SK-N-SH (cell line): ENCODE measurements around the gene CISTR. TPM values are rescaled to one million over a fixed set of nuclear protein-coding genes. Genes with fewer than 3 reads are reported as not detected.

Experiments
- CTCF ChIA-PET: fragments of 300-600, 350-600 bp; formaldehyde crosslinking; extraction: SDS; loops from one replicate; lab custom pipeline; 2021; lab: Yijun Ruan, JAX
- POLR2A ChIA-PET: fragments of 350-600 bp; sonication (Branson Sonifier 250); formaldehyde crosslinking; extraction: SDS; loops from one replicate; lab custom pipeline; 2020; ENCODE audit warnings: antibody characterized with exemption, inconsistent platforms; lab: Yijun Ruan, JAX
- DNase-seq: peaks from one replicate; pipeline ENCODE4 v3.0.0; 2012
- H2AFZ ChIP-seq: fragments of 200-600 bp; sonication (generic); 2 replicates; pipeline ENCODE4 v1.8.1; 2016; ENCODE audit warnings: antibody characterized with exemption, mild to moderate bottlenecking, low read depth
- H3F3A ChIP-seq: fragments of 200-600 bp; sonication (generic); replicated peaks from 2 replicates; pipeline ENCODE3; 2016; ENCODE audit warnings: antibody characterized with exemption, mild to moderate bottlenecking; ENCODE audit not compliant: insufficient read depth
- H3K27ac ChIP-seq, 2 experiments: fragments of 200-500 bp in 1 of 2; fragments of 200-600 bp in 1 of 2; sonication (Bioruptor generic) in 1 of 2; sonication (generic), shearing (Covaris generic) in 1 of 2; 2 replicates each; pipeline versions ENCODE4 v1.5.1 to v1.6.1; 2014 to 2016; ENCODE audit warnings: low read depth in 2 of 2, inconsistent platforms in 1 of 2, low read length in 1 of 2, mild to moderate bottlenecking in 1 of 2, mixed read lengths in 1 of 2
- H3K27me3 ChIP-seq: fragments of 200-600 bp; sonication (generic), shearing (Covaris generic); 2 replicates; pipeline ENCODE4 v1.6.1; 2016; ENCODE audit warnings: mixed run types; ENCODE audit not compliant: insufficient read depth
- H3K36me3 ChIP-seq, 2 experiments: fragments of 200-500 bp in 1 of 2; fragments of 200-600 bp in 1 of 2; sonication (Bioruptor generic) in 1 of 2; sonication (generic) in 1 of 2; replicated peaks in 1 of 2; 2 replicates each; pipeline versions ENCODE3 to v1.5.1; 2014 to 2016; ENCODE audit warnings: low read length in 1 of 2, mild to moderate bottlenecking in 1 of 2; ENCODE audit not compliant: insufficient read depth in 2 of 2, control insufficient read depth in 1 of 2
- H3K4me1 ChIP-seq, 2 experiments: fragments of 200-500 bp in 1 of 2; fragments of 200-600 bp in 1 of 2; sonication (Bioruptor generic) in 1 of 2; sonication (generic), shearing (Covaris generic) in 1 of 2; 2 replicates each; pipeline versions ENCODE4 v1.5.1 to v1.6.1; 2014 to 2016; ENCODE audit warnings: low read depth in 1 of 2, low read length in 1 of 2, mixed run types in 1 of 2; ENCODE audit not compliant: insufficient read depth in 2 of 2, control insufficient read depth in 1 of 2
- H3K4me2 ChIP-seq: fragments of 200-600 bp; sonication (generic), shearing (Covaris generic); 2 replicates; pipeline ENCODE4 v1.6.1; 2017; ENCODE audit warnings: mixed run types
- H3K4me3 ChIP-seq, 2 experiments: fragments of 200-500 bp in 1 of 2; fragments of 200-600 bp in 1 of 2; sonication (Bioruptor generic) in 1 of 2; sonication (generic), shearing (Covaris generic) in 1 of 2; 2 replicates each; pipeline versions ENCODE4 v1.5.1 to v1.8.1; 2014 to 2016; ENCODE audit warnings: low read depth in 2 of 2, inconsistent platforms in 1 of 2, low read length in 1 of 2, mild to moderate bottlenecking in 1 of 2, mixed read lengths in 1 of 2, moderate library complexity in 1 of 2
- H3K79me2 ChIP-seq: fragments of 200-600 bp; sonication (generic); 2 replicates; pipeline ENCODE4 v1.8.1; 2017; ENCODE audit warnings: mild to moderate bottlenecking; ENCODE audit not compliant: insufficient read depth
- H3K9ac ChIP-seq: fragments of 200-600 bp; sonication (generic); 2 replicates; pipeline ENCODE4 v1.6.1; 2017; ENCODE audit warnings: mixed run types
- H3K9me2 ChIP-seq: fragments of 200-600 bp; sonication (generic); 2 replicates; pipeline ENCODE4 v1.6.1; 2017; ENCODE audit warnings: mixed run types
- H3K9me3 ChIP-seq: fragments of 200-600 bp; sonication (generic); 2 replicates; pipeline ENCODE4 v1.6.1; 2017; ENCODE audit warnings: mixed run types, mild to moderate bottlenecking, moderate library complexity
- H4K20me1 ChIP-seq: fragments of 200-600 bp; sonication (generic); 2 replicates; pipeline ENCODE4 v1.6.1; 2017; ENCODE audit warnings: mild to moderate bottlenecking, mixed run types; ENCODE audit not compliant: insufficient read depth
- ELF1 ChIP-seq: IDR thresholded peaks from 2 replicates; pipeline ENCODE4 v1.4.0; 2012
- EP300 ChIP-seq, 2 experiments: IDR thresholded peaks; 2 replicates each; pipeline versions ENCODE4 v1.4.0 to v1.6.1; 2012; ENCODE audit warnings: borderline replicate concordance in 1 of 2, low read depth in 1 of 2, low read length in 1 of 2
- EZH2phosphoT487 ChIP-seq: fragments of 200-600 bp; sonication (generic); IDR thresholded peaks from 2 replicates; pipeline ENCODE4 v1.6.1; 2017; ENCODE audit warnings: low read depth, mixed run types, mild to moderate bottlenecking, antibody characterized with exemption, moderate library complexity, borderline replicate concordance
- FOSL2 ChIP-seq: IDR thresholded peaks from 2 replicates; pipeline ENCODE4 v1.4.0; 2012; ENCODE audit warnings: low read depth, mild to moderate bottlenecking, moderate library complexity, borderline replicate concordance
- FOXJ3 ChIP-seq: sonication (generic); formaldehyde crosslinking; IDR thresholded peaks from 2 replicates; pipeline ENCODE4 v1.5.1; 2020; ENCODE audit warnings: mild to moderate bottlenecking, missing genetic modification reagents
- FOXM1 ChIP-seq: IDR thresholded peaks from 2 replicates; pipeline ENCODE4 v1.4.0; 2012; ENCODE audit warnings: low read depth, mild to moderate bottlenecking
- GABPA ChIP-seq: IDR thresholded peaks from 2 replicates; pipeline ENCODE4 v1.4.0; 2012; ENCODE audit warnings: low read depth, mild to moderate bottlenecking
- GATA2 ChIP-seq: sonication (generic); formaldehyde crosslinking; IDR thresholded peaks from 2 replicates; pipeline ENCODE4 v1.5.0; 2020; ENCODE audit warnings: mild to moderate bottlenecking, missing genetic modification reagents
- MEF2A ChIP-seq: IDR thresholded peaks from 2 replicates; pipeline ENCODE4 v1.4.0; 2012; ENCODE audit warnings: low read depth, borderline replicate concordance
- MXI1 ChIP-seq: IDR thresholded peaks from 2 replicates; pipeline ENCODE4 v1.6.1; 2012; ENCODE audit warnings: mild to moderate bottlenecking, low read depth, low read length, improper control_type of control experiment
- NRF1 ChIP-seq: IDR thresholded peaks from 2 replicates; pipeline ENCODE4 v1.6.1; 2012; ENCODE audit warnings: low read depth, mild to moderate bottlenecking, low read length
- PBX3 ChIP-seq: IDR thresholded peaks from 2 replicates; pipeline ENCODE4; 2012
- POLR2AphosphoS5 ChIP-seq: IDR thresholded peaks from 2 replicates; pipeline ENCODE4 v1.6.1; 2012; ENCODE audit warnings: low read depth, low read length
- RAD21 ChIP-seq: IDR thresholded peaks from 2 replicates; pipeline ENCODE4 v1.6.1; 2012; ENCODE audit warnings: mild to moderate bottlenecking, low read length
- REST ChIP-seq: IDR thresholded peaks from 2 replicates; pipeline ENCODE4 v1.6.1; 2012; ENCODE audit warnings: mild to moderate bottlenecking, low read depth, low read length, moderate library complexity
- TAF1 ChIP-seq: IDR thresholded peaks from 2 replicates; pipeline ENCODE4 v1.6.1; 2012; ENCODE audit warnings: low read depth, mild to moderate bottlenecking, low read length, moderate library complexity, borderline replicate concordance
- TCF12 ChIP-seq: IDR thresholded peaks from 2 replicates; pipeline ENCODE4 v1.4.0; 2012
- TEAD4 ChIP-seq: IDR thresholded peaks from 2 replicates; pipeline ENCODE4 v1.4.0; 2012; ENCODE audit warnings: mild to moderate bottlenecking, borderline replicate concordance; ENCODE audit not compliant: insufficient read depth
- USF1 ChIP-seq: IDR thresholded peaks from 2 replicates; pipeline ENCODE4 v1.4.0; 2012; ENCODE audit warnings: low read depth, borderline replicate concordance
- WGBS: methylation state at CpG from one replicate; pipeline ENCODE4 v1.1.6; 2017; ENCODE audit warnings: low lambda C conversion rate; 5-methylcytosine and 5-hydroxymethylcytosine counted together
- polyA plus RNA-seq, 3 experiments: library from polyadenylated mRNA; depleted of rRNA; stranded (reverse); fragments of >200 nt; gene quantifications; 2 replicates each; pipeline ENCODE4 v1.2.3, GENCODE V29; 2012

CISTR gene
- polyA plus RNA-seq, 1 of the 3 experiments (the other 2 are of a cell fraction), result not detected

GRCh38 chr12:53782093-53782703 is 30.4 kb upstream of the CISTR start:
- Histone ChIP-seq H3K27ac (no peak overlapping the region), H3K79me2 (no peaks in the 10 kb centered on the region), H3K9ac (no peak overlapping the region), H3K4me1 (no peaks in the 10 kb centered on the region), H3K36me3 (no peaks in the 10 kb centered on the region), H3K9me3 (no peaks in the 10 kb centered on the region), H4K20me1 (no peaks in the 10 kb centered on the region), H3K4me2 (no peak overlapping the region), H3K9me2 (no peaks in the 10 kb centered on the region), H2AFZ (no peak overlapping the region), H3F3A (no peaks in the 10 kb centered on the region), H3K27me3 (peaks cover 69% of the 10 kb centered on the region), H3K4me3 (no peak overlapping the region)
- ChIA-PET CTCF (interaction anchor here (0.7 to 2.5 kb wide), 5 partner anchors 10 to 35 kb away, joined by 3 to 10 read pairs (median 4); no protein-coding TSS in a partner anchor), POLR2A (no interaction called here)
- no peak for TF ChIP-seq REST
- no peak for TF ChIP-seq TCF12
- no peak for TF ChIP-seq GATA2 (CRISPR knock-in tag)
- TF ChIP-seq TEAD4, result no peak
- no peak for TF ChIP-seq ELF1
- TF ChIP-seq PBX3, result no peak
- TF ChIP-seq FOXM1, result no peak
- TF ChIP-seq FOSL2, result no peak
- TF ChIP-seq POLR2AphosphoS5, result no peak
- TF ChIP-seq EZH2phosphoT487, result no peak
- TF ChIP-seq MXI1, result no peak
- TF ChIP-seq GABPA, result no peak
- TF ChIP-seq TAF1, result no peak
- TF ChIP-seq EP300 (IDR thresholded peaks at IDR 0.05; ENCODE audit: borderline replicate concordance in 1 of 2, low read depth in 1 of 2, low read length in 1 of 2), result no peak
- TF ChIP-seq MEF2A, result no peak
- no peak for TF ChIP-seq NRF1
- no peak for TF ChIP-seq FOXJ3 (CRISPR knock-in tag)
- no peak for TF ChIP-seq RAD21
- TF ChIP-seq USF1, result no peak
- 32% methylated on average over 8 of the region's 8 CpGs for WGBS
- DNase-seq, result no peak
